HG03095 (cell line): ENCODE results near the gene GBF1.

Experiments used
- ATAC-seq: cut with Tn5 transposase; IDR thresholded peaks from one replicate; pipeline ENCODE4 v1.9.1; 2021; ENCODE audit warnings: moderate library complexity; ENCODE audit not compliant: unreplicated experiment

GBF1 gene

DNA sequence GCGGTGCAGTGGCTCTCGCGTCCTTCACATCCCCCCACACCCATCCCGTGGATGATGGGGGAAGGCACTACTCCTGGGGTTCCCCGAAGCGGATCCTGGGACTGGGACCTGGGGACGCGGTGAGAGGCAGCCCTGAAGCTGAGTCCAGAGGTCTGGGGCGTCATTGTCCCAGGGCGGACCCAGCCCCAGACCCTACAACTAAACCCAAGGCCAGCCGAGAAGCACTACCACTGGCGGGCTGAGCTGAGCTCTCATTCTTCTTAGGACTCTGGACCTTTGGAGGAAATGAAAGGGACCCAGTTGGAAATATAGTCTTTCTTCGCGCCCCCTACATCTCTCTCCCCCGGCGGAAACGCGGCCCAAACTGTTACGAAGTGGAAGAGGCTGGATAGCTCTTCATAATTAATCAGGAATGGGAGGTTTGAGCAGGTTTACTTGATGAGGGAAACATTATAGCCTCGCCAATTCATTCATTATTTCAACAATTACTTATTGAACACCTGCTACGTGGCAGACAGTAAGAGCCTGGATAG is 174.9 kb downstream of the GBF1 start:
- no peak for ATAC-seq

DNA sequence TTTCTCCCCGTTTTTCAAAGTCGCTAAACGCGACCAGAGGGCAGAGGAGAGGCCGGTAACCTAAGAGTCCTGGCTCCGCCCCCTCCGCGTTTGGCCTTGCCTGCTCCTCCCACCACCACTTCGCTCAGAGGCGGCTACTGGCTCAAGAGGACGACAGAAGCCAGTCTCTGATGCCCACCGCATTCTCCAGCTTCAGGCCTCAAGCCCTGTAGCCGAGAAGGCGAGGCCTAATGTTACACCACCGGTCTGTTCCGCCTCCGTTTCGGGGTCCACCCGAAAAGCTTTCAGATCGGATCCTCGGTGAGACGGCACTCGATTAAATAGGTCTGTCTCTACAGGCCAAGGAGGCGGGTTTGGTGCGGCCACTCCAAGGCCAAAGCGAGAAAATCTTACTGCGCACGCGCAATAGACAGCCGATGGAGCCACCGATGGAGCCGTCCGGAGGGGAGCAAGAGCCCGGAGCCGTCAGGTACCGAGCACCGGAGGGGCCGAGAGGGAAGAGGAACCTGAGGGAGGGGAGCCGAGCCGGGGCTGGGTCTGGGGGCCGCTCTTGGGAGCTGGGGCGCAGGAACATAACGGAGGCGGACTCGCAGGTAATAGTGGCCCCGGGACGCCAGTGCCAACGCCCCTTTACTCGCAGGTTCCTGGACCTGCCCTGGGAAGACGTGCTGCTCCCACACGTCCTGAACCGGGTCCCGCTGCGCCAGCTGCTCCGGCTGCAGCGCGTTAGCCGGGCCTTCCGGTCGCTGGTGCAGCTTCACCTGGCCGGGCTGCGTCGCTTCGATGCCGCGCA is 175.6 kb downstream of the GBF1 start, which contains the start of gene FBXL15:
Gene FBXL15, plus strand, starts transcription at position 123 of the 793 bp plus-strand sequence. Its CDS starts 294 bp downstream, at position 417.
- peak; percentile 50 for ATAC-seq

GRCh38 chr10:102421507-102421756 is 176.1 kb downstream of the GBF1 start:
- no peak for ATAC-seq

DNA sequence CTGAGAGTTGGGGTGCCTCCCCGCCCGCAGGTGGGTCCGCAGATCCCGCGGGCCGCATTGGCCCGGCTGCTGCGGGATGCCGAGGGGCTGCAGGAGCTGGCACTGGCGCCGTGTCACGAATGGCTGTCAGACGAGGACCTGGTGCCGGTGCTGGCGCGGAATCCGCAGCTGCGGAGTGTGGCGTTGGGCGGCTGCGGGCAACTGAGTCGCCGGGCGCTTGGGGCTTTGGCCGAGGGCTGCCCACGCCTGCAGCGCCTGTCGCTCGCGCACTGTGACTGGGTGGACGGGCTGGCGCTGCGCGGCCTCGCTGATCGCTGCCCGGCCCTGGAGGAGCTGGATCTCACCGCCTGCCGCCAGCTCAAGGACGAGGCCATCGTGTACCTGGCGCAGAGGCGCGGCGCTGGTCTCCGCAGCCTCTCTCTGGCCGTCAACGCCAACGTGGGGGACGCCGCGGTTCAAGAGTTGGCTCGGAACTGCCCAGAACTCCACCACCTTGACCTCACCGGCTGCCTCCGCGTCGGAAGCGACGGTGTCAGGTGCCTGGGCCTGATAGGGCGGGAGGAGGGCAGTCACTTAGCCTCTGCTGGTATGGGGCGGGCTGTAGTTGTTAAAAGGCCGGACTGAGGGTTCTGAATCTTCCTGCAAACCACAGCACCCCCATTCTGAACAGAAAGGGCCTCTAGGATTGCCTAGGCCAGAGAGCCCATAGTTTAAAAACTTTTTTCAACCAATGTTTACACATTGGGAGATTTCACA is 176.6 kb downstream of the GBF1 start:
- ATAC-seq = peak; percentile 1

DNA sequence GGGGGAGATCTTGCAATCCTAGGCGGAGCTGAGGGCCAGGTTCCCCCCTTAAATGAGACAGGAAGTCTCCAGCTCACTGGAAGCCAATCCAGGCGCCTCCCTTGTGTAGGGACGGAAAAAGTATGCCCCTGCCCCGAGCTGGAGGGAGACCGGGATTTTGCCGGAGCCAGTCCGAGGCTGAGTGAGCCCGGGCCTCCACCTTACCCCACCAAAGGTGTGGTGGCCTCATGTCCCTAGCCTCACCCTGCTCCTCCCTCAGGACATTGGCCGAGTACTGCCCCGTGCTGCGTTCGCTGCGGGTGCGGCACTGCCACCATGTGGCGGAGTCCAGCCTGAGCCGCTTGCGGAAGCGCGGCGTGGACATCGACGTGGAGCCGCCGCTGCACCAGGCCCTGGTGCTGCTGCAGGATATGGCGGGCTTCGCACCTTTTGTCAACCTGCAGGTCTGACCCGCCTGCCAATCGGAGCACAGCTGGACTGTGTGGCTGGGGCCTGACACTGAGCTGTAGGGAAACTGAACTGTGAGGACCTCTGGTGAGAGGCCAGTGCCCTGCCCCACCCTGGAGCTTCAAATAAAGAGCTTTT is 177.3 kb downstream of the GBF1 start:
- no peak for ATAC-seq

DNA sequence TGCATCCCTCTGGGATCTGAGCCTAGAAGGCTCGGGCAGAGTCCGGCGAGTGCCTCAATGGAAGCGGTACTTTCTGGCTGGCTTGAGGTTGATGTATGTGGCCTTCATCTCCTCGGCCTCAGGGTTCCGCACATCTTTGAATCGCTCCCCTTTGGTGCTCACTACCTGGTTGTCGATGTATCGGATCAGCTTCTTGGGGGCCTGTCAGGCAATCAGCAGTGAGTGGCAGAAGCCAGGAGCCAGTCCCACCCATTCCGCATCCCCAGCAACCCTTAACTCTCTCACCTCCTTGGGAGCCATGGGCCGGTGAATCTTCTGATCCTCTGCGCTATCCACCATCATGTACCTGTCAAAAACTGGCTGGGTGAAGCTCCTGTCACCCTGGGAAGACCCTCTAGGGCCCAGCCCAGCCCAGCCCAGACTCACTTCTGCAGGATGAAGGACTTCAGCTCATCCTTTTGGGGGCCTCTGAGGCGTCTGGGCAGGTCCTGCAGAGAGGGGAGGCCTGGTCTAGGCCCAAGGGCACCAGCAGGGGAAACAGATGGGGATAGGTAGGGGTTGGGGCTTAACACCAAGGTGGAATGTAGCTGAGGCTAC is 178.1 kb downstream of the GBF1 start:
- ATAC-seq = no peak

DNA sequence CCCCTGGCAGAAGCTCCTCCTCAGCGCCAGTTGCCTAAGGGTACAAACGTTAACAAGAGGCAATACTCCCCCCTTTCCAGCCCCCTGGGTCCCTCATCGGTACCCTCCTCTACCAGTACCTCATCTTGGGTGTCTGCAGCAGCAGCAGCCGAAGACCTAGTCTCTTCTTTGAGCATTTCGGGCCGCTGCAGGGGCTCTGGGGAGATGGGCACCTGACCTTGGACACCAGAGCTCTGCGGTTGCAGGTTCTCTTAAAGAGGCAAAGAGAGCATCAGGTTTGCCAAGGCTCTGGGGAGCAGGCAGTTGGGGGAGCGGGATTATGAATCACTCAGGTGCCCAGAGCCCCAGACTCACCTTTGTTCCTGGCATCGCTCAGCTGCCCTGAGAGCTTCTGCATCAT is 178.8 kb downstream of the GBF1 start:
- no peak for ATAC-seq

- ATAC-seq = no peak
These were observed 179.6 kb downstream of the GBF1 start for GRCh38 chr10:102424916-102425315.

DNA sequence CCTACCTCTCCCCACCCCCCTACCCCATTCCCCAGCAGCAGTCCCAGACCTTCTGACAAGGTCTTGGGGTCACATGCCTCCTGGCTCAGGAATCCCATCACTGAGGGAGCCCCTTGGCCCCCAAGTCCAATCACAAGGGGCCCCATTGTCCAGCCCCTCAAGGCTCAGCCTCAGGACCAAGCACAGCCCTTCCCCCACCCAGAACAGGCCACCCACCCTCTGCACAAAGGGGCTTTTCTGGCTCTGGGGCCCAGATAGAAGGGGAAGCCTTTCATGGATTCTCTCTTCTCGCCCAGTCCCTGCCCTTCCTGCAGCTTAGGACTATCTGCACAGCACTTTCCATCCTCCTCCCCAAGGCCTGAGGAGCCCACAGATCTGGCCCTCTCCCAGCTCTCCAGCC is 180.1 kb downstream of the GBF1 start:
- no peak for ATAC-seq

GRCh38 chr10:102426803-102427287 is 181.5 kb downstream of the GBF1 start:
- no peak for ATAC-seq

DNA sequence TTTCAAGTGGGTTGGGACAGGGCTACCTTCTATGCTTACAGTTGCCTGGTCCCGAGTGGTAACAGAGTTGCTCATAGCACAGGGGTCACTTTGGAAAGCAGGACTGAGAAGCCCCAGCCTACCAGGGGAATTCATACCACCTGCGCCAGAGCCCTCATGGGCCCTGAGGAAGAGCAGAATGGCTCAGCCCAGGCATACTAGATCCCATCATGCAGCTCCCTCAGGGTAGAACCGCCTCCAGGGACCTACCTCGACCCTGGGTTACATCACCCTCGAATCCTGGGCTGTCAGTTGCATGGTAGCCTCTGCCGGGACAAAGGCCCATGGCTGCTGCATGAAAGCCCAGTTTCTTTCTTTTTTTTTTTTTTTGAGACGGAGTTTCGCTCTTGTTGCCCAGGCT is 184.1 kb downstream of the GBF1 start:
- no peak for ATAC-seq

GRCh38 chr10:102431452-102432124 is 186.3 kb downstream of the GBF1 start:
- ATAC-seq = no peak
